Lower leg skin (tissue), 3 donors: Measurements from ENCODE around the gene MTMR2.

Source experiments
- POLR2A ChIP-seq, 2 donors: fragments of 450-650 bp; IDR thresholded peaks; one replicate each; pipeline ENCODE4 v1.6.1; 2016 to 2017; ENCODE audit warnings: antibody characterized with exemption in 2 of 2, mild to moderate bottlenecking in 1 of 2, moderate library complexity in 1 of 2
- TF ChIP-seq, protein P1 (sequence below), 3 donors: fragments of 450-650 bp; IDR thresholded peaks; one replicate each; pipeline ENCODE4 v1.5.1; 2016; ENCODE audit warnings: antibody characterized with exemption in 3 of 3, mild to moderate bottlenecking in 3 of 3, moderate library complexity in 2 of 3

DNA sequence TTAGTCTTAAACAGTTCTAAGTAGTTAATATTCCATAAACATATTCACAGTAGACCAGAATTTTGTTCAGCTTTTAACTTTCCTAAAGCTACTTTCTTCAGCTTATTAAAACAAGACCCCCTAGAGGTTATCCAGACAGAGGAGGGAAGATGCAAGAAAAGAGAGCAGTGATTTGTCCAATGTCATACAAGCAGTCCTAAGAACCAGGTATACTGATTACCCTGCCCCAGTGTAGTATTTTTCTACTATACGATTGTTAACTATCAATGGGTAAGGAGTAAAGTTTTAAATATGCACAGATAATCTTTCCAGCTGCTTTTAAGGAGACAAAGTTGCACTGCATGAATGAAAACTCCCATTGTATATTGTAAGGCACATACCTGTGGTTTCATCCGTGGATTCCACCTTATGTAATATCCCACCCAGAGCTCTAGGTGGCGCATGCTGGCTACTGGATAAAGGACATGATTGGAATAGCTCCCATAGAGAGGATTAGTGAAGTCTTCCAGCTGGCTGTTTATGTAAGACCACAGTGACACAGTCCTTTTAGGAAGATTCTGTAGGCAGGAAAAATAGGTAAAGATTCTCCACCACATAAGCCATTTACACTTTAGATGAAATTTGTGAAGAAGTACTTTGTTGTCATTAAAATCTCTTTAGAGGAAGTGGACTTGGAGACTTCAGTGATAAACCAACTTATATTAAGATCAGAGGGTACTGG, 88.0 kb downstream of the MTMR2 start:
- no peak for TF ChIP-seq POLR2A (IDR thresholded peaks at IDR 0.05)
- TF ChIP-seq, protein P1, sequence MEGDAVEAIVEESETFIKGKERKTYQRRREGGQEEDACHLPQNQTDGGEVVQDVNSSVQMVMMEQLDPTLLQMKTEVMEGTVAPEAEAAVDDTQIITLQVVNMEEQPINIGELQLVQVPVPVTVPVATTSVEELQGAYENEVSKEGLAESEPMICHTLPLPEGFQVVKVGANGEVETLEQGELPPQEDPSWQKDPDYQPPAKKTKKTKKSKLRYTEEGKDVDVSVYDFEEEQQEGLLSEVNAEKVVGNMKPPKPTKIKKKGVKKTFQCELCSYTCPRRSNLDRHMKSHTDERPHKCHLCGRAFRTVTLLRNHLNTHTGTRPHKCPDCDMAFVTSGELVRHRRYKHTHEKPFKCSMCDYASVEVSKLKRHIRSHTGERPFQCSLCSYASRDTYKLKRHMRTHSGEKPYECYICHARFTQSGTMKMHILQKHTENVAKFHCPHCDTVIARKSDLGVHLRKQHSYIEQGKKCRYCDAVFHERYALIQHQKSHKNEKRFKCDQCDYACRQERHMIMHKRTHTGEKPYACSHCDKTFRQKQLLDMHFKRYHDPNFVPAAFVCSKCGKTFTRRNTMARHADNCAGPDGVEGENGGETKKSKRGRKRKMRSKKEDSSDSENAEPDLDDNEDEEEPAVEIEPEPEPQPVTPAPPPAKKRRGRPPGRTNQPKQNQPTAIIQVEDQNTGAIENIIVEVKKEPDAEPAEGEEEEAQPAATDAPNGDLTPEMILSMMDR (IDR thresholded peaks at IDR 0.05) = peak in 1 of 3 donors; percentile 41
